NCI-H774 (cell line): Measurements from ENCODE around the gene PPM1E.
A peak's percentile ranks its signal among the peaks of the same experiment; 100 is the strongest.
"Not testable (repeated sequence)": the region's sequence is repeated elsewhere in the genome, so short reads cannot be mapped to it uniquely, and the experiment has no call there.

Source experiments
- DNase-seq: peaks from one replicate; lab custom pipeline; 2025; lab: John Stamatoyannopoulos, UW

PPM1E gene

DNA sequence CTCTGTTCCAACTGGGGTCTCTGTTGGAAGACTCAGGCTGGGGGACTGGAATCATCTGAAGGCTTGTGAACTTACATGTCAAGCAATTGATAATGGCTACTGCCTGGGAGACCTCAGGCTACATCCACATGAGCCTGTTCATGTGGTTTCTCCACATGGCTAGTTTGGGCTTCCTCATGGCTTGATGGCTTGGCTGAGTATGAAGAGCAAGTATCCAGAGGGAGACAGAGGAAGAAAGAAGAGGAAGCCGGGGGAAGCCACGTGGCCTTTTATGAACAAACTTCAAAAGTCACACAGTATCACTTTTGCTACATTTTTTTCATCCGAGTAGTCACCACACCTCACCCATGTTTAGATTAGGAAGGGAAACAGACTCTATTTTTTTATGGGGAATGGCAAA, 192.2 kb downstream of the PPM1E start:
- no peak for DNase-seq

DNA sequence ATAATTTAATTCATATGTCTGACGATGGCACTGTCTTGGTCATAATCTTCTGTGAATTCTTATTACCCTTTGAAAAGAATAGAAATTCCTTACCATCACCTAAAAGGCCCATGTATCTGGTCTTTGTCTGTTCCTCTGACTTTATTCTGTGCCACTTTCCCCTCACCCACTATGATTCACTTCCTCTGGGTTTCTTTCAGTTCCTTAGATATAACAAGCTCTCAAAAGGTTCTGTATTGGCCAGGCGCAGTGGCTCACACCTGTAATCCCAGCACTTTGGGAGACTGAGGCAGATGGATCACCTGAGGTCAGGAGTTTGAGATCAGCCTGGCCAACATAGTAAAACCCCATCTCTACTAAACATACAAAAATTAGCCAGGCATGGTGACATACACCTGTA, 198.7 kb downstream of the PPM1E start:
- DNase-seq: not testable (repeated sequence)

DNA sequence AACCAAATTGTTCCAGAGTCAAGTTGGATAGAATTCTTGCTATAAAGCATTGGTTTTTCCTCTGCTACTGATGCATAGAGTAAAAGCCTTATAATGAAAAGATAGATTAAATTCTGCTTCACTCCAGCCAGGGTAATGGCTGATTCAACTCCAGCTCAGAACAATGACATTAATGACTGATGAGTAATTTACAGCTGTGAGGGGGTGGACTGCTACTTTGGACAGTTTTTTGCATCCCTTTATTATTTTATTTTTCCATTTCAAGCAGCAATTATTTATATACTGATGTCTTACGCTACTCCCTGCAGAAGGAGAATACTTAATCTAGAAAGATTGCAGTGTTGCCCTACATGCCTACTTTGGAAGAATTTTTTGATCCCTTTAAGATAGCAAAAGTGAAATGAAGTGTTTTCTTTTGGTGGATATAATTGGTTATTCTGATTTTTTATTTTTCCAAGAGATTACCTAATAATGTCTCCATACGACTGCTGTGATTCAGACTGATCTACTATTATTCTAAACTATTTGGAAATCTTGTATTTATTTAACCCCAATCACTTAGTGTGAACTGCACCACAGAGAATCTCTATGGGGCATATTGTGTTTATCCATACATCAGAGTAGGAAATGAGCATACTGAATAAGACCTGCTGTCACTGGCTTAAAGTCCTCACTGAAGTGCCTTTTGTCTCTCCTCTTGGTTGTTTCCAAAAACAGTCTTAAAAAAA, 201.5 kb downstream of the PPM1E start:
- no peak for DNase-seq

DNA sequence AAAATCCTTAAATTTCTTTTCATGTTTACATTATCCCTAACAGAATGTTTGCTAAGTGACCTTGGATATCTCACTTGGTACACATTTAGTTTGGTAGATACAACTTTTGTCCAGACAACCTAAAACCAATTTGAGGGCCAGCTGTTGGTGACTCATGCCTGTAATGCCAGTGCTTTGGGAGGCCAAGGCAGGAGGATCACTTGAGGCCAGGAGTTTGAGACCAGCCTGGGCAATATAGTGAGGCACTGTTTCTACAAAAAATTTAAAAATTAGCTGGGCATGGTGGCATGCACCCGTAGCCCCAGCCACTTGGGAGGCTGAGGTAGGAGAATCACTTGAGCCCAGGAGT, 202.0 kb downstream of the PPM1E start:
- not testable (repeated sequence) for DNase-seq

DNA sequence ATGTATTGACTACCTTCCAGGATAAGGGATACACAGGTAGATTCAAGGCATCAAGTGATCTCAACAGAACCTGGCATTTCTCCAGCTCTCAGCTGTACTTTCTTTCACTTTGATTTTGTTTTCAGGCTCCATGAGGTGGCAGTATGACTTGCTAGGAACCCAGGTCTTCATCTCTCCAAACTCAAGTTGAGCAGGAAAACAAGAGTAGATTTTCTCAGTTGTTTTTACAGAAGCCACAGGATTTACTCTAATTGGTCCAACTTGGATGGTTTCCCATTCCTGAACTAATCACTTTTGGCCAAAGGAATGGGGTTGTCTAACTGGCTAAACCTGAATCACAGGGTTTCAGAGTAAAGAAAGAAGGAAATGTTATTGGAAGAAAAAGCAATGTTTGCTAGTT, 204.4 kb downstream of the PPM1E start:
- no peak for DNase-seq

DNA sequence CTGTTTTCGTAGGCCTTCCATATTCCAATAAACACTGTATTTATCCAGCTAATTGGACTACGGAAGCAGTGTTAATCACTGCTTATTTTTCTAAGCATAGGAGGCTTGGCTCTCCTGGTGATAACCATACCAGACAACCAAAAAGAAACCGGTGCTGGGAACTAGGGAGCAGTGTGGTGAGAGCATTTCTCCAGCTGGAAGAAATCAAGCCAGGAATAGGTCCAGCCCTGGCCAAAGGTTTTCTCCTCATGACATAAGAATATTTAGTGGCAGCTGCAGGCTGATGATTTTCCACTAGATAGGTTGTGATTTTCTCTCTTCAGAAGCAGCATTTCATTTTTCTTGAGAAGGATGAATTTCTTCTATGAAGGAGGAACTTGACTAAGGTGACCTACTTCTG, 209.6 kb downstream of the PPM1E start:
- DNase-seq: no peak

DNA sequence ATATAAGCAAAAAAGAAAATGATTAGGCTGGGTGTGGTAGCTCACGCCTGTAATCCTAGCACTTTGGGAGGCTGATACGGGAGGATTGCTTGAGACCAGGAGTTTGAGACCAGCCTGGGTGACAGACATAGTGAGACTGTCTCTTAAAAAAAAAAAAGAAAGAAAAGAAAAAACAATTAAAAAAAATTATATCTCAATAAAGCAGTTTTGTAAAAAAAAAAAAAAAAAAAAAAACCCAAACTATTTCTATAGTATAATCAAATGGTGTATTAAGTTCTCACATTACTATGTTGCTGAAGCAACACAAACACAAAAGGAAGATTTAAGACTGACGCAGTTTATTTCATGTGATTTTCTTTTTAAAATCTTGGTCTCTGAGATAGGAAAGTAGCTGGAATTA, 210.6 kb downstream of the PPM1E start:
- DNase-seq: no peak

DNA sequence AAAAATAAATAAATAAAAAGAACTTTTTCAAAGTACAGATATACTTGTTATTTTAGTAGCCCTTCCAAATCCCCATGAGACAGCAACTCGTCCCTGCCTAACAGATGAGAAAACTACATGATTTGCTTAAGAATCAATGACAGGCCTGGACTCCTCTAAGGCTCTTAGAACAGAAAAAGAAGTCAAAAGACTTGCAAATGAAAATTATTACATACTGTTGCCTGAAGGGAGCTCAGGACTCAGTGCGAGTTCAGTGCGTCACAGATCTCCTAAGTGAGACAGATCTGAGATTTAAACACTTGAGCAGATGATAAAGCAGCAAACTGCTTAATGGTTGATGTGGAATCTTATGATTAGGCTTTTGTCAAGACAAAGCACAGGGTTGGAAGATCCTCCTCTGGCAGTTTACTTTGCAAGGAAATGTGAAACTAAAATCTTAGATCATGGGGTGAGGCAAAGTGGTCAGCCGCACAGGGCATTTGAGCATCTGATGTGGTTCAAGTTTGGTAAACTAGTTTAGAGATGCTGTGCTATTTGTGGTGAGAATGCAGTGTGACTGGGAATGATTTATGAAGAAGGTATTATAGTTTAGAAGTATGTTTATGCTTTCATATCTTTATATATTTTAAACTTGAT, 212.9 kb downstream of the PPM1E start:
- DNase-seq: no peak

DNA sequence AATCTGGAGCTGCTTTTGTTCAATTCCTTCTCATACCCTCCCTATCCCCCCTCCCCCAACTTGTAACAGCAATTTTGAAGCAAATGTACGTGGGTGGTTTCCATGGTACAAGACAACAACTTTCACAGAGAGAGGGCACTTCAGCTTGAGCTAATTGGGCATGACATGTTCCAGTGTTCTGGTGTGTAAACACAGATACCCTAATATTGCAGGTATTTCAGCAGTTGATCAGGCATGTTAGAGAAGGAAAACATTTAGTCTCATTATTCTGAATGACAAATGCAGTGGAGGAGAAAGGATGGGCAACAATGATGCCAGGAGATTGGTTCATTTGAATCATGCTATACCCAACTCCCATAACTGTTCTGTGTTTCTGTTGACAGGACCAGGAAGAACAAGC, 213.5 kb downstream of the PPM1E start:
- peak; percentile 92 for DNase-seq

DNA sequence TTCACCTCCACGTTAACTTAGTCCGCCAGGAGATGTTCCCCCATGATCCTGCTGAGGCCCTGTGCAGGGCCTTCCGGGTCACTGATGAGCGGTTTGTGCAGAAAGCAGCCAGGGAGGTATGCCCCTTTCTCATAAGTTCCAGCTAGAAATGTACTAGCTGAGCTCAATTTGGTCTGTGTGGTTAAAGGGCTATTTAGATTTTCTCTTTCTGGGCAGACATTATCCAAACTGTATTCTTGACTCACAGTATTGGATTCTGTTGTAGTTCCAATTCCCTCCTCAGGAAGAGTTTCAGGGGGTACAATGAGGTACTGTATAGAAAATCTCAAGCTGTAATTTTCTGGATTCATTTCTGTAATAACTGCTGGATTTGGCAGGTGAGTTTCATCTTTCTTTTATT, 214.0 kb downstream of the PPM1E start:
- no peak for DNase-seq

DNA sequence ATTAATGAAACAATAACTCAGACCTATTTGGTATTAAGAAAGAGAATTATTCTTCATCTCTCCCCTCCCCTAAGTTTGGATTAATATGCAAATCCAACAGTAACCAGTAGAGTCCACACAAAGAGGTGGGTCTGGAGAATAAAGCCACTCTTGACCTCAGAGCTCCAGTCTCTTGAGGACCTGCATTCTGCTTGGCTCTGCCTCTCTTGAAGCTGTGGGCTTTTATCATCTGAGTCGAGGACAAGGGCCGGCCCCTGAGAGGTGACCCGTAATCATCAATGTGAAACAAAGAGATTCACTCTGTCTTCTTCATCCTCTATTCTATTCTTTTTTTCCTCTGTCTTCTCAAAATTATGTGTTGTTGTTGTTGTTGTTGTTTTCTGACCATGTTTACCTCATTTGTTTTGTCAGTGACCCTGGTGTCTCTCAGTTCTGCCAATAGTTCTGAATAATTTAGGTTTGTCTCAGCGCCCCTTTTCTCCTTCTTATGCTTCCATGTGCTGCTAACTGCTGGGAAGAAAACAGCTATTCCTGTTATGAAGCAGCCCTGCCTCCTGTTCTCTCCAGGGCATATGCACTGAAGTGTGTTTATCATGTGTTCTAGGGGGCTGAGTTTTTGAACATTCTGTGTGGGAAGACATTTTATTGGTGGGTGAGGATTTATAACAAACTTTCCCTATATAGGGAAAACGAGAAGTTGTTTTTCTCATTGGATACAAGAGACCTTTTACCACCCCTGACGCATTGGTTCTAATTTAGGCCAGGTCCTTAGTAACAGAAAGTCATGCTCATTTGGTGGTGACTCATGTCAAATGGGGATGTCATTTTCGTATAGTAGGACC, 215.2 kb downstream of the PPM1E start:
- DNase-seq: no peak

DNA sequence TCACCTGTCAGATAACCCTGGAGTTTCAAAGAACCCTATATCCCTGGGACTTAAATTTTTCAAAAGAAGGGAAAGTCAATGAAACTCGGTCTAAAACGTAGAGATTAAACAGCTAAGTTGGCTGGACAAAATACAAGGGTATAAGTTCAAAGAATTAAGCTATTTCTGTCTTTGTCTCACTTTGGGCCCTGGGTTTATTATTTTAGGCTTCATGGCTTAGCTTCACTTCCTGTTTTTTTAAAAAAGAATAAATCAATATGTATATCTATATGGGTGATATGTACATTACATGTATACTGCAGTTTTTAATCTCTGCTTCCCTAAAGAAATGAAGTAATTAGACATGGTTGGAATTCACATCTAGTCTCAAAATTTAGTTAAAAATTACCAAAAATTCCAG, 218.7 kb downstream of the PPM1E start:
- no peak for DNase-seq

DNA sequence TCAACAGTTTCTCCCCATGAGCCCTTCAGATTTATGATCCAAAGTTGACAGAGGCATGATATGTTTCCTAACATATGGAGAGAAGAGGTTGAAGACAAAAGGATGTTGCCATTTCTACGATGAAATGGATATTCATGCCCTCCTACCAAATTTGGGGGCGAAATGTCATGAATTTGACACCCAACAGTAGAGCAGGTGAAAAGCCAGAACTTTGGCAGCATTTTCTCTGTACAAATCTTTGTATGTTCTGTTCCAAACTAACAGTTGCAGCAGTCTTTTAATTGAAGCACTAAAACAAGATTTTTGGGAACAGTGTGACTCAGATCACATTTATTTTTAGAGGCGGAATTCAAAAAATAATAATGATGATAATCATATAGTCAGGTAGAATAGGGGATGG, 220.9 kb downstream of the PPM1E start:
- no peak for DNase-seq

DNA sequence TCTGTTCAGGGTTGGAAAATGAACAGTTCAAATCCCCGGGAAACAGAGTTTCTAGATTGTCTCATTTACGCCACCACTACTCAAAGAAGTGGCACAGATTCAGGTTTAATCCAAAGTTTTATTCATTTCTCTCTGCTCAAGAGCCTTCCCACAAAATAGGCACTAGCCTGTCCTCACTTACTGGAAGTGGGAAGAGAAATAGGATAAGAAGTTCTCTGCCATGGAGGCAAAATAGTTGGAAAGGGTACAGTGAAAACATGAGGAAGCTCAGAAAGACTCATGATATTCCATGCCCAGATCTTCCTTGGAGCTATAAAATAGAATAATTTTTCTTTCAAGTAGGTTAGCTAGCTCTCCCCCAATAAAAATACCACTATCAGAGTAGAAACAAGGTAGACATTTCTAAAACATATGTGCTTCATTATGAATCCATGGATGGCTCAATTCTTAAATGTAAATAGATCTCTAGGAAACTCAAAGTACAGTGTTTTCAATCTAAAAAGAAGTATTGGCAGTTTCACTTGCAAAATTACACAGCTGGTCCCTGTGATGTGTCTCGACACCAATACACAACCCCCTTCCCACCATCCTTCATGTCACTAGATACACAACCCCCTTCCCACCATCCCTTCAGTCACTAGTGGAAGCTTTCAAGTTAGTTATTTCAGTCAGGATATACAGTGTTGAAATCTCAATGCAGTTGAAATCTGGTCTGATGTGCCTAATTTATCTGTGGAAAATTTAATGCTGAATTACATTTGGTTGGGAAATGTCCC, 225.2 kb downstream of the PPM1E start:
- DNase-seq: no peak

DNA sequence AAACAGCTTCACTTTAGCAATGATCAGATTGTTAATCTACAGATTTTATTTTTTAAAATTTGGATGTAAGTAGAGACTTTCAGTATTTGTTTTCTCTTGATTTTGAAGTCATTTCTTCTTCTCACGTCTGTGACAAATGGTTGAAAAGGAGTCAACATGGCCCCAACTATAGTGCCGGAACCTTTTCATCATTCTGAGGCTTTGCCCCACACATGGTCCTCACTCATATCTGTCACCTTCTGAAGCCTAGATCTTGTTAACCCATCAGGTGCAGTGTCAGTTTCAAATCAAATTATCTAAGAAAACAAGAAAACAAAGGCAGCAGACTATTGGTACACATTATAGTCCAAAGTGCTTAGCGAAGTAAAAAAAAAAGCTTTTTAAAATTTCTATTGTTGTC, 227.0 kb downstream of the PPM1E start:
- DNase-seq: no peak

DNA sequence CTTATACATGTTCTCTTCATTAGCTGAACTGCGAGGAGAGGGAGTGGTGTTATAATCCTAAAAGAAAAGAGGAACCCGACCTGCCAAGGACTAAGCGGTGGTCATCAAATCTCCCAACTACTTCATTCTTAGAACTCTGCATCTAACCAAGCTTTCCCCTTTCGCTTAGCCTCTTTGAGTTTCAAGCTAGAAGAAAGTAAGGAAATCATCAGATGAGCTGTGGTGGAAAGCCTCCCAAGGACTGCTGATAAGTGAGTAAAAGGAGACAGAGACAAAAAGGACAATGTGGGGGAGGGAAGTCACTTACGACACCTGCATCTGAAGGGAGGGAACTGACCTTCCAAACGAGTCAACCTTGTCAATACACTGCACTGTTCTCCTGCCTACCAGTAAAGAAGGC, 229.7 kb downstream of the PPM1E start:
- no peak for DNase-seq

DNA sequence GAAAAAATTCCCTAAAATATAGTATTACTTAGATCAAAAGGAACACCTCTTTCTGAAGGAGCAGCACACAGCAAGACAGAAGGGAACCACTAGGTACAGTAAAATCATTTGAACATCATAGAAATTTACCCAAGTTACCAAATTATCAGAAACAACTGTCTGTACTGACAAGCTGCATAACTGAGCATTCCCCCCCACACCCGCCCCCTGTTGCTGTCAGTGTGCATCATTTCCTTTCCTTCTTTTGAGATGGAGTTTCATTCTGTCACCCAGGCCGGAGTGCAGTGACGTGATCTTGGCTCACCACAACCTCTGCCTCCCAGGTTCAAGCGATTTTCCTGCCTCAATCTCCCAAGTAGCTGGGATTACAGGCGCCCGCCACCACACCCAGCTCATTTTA, 230.3 kb downstream of the PPM1E start:
- no peak for DNase-seq

DNA sequence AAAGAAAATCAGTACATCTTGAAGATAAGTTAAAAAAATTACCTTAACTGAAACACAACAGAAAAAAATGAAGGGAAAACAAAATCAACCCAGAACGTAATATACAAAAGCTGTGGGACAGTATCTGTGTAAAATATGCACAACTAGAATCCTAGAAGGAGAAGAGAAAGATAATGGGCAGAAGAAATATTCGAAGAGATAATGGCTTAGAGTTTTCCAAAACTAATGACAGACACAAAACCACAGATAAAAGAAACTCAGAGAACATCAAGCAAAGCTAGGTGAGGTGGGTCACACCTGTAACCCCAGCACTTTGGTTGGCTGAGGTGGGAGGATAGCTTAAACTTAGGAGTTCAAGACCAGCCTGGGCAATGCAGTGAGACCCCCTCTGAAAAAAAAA, 234.0 kb downstream of the PPM1E start:
- no peak for DNase-seq

DNA sequence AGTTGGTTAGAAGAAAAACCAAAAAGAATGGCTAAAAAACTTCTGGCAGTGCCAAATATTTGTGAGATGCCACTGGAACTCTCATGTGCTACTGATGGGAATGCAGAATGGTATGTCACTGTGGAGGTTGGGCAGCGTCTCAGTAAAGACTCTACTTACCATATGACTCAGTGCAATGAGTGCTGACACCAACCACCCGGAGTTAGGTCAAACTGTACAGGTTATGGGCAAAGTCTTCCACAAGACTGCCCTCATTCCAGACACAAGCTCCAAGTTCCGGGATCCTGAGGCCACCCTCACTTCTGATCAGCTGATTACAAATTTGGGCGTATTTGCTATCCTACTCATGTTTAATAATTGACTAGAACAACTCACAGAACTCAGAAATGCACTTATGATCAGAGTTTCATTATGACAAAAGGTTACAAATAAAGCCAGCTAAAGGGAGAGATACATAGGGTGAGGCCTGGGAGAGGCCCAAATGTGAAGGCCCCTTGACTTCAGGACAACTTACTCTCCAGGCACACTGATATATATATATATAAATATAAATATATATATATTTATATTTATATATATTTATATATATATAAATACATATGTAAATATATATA, 236.2 kb downstream of the PPM1E start:
- DNase-seq: no peak

DNA sequence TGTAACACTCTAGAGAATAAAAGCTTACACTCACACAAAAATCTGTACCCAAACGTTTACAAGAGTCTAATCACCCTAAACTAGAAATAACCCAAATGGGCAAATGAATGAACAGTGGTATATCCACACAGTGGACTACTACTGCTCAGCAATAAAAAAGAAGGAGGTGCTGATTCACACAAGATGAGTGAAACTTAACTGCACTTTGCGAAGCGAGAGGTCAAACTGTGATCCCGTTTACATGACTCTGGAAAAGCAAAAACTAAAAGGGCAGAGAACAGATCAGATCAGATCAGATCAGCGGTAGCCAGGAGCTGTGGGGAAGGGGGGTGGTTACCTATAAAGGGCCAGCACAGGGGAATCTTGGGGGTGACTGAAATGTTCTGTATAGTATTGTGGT, 237.7 kb downstream of the PPM1E start:
- DNase-seq: no peak

DNA sequence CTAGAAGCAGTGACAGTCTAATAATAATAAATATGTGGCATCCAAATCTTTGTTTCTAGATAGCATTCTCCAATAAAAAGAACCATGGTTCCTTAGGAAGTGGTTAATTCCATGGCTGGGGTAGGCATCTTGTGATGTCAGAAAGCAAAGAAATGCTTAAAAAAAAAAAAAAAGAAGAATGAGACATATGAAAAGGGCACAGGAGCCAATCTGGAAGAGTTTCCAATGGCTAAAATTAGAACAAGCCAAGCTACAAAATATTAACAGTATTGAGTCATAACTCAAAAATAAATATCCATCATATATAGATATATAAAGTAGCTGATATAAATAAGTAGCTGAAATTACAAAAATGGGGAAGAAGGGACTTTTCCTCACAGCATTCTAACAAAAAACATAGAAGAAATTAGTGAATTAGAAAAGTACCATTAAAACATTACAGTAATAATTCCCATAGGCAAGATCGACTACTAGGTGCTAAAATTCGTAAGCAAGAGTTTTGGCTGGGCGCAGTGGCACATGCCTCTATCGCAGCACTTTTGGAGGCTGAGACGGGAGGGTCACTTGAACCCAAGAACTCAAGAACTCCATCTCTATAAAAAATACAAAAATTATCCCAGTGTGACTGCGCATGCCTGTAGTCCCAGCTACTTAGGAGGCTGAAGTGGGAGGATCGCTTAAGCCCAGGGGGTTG, 239.7 kb downstream of the PPM1E start:
- DNase-seq: no peak
